ENCODE measurements around the gene TTI1. TPM values are rescaled to one million over a fixed set of nuclear protein-coding genes. Genes with fewer than 3 reads are reported as not detected.

The TTI1 gene
- total and polyA plus RNA-seq, 8 donors, result 3.1 to 27.2 (median 6.7) TPM

GRCh38 chr20:37986044-37986858 lies 47.0 kb downstream of the TTI1 start:
- Histone ChIP-seq H3K4me3 (no peak overlapping the region), H3K36me3 (peaks cover 0 to 35% (median 26%) of the 10 kb centered on the region in 4 donors), H3K27me3 (no peaks in the 10 kb centered on the region), H3K27ac (peak overlapping the region in 4 of 5 donors; percentile 69 to 79 (median 70)), H3K9me3 (no peaks in the 10 kb centered on the region), H3K4me1 (peaks cover 32 to 68% (median 56%) of the 10 kb centered on the region in 4 donors)
- 34 to 50% (median 40%) methylated on average over 9 of the region's 9 CpGs for WGBS, 5 donors
- intact Hi-C loops (cut with DNase I; ENCODE audit: low total_unique reads), result no loop called here
- TF ChIP-seq EP300 (IDR thresholded peaks at IDR 0.05), result no peak
- peak in 1 of 2 donors; percentile 40 for DNase-seq

- no peak overlapping the region for H3K4me3 ChIP-seq
- no peaks in the 10 kb centered on the region for H3K27me3 ChIP-seq
- peaks cover 18 to 48% (median 41%) of the 10 kb centered on the region in 4 donors for H3K4me1 ChIP-seq
- H3K36me3 ChIP-seq, result peaks cover 0 to 40% (median 35%) of the 10 kb centered on the region in 4 donors
- DNase-seq, result peak; percentile 40 to 59
- TF ChIP-seq POLR2A (IDR thresholded peaks at IDR 0.05) (no peak), POLR2AphosphoS5 (IDR thresholded peaks at IDR 0.05) (no peak), EP300 (IDR thresholded peaks at IDR 0.05) (no peak), CTCF (IDR thresholded peaks at IDR 0.05) (no peak)
- H3K9me3 ChIP-seq, result no peaks in the 10 kb centered on the region
- intact Hi-C loops (cut with DNase I; ENCODE audit: low total_unique reads), result no loop called here
- WGBS, 5 donors, result 51 to 80% (median 59%) methylated on average over 12 to 14 of the region's 14 CpGs
- H3K27ac ChIP-seq, result peak overlapping the region in 2 of 5 donors; percentile 14 to 22
Measured at GRCh38 chr20:37984018-37984785, 49.1 kb downstream of the TTI1 start.

GRCh38 chr20:37983286-37983685 lies 50.0 kb downstream of the TTI1 start:
- no peaks in the 10 kb centered on the region for H3K9me3 ChIP-seq
- DNase-seq, result no peak
- WGBS, 5 donors, result 80 to 88% (median 81%) methylated on average over 13 of the region's 13 CpGs
- peaks cover 18 to 40% (median 32%) of the 10 kb centered on the region in 4 donors for H3K4me1 ChIP-seq
- no peak overlapping the region for H3K4me3 ChIP-seq
- H3K36me3 ChIP-seq, result peaks cover 0 to 36% (median 32%) of the 10 kb centered on the region in 4 donors
- intact Hi-C loops (cut with DNase I; ENCODE audit: low total_unique reads), result no loop called here
- TF ChIP-seq CTCF (IDR thresholded peaks at IDR 0.05) (no peak), POLR2A (IDR thresholded peaks at IDR 0.05) (no peak)
- no peaks in the 10 kb centered on the region for H3K27me3 ChIP-seq
- no peak overlapping the region for H3K27ac ChIP-seq

GRCh38 chr20:37981568-37981967 lies 51.7 kb downstream of the TTI1 start:
- H3K27ac ChIP-seq, result no peak overlapping the region
- H3K9me3 ChIP-seq, result no peaks in the 10 kb centered on the region
- 95 to 98% (median 96%) methylated on average over 8 of the region's 8 CpGs for WGBS, 5 donors
- peaks cover 0 to 36% (median 28%) of the 10 kb centered on the region in 4 donors for H3K36me3 ChIP-seq
- DNase-seq, result no peak
- peaks cover 12 to 22% (median 17%) of the 10 kb centered on the region in 4 donors for H3K4me1 ChIP-seq
- TF ChIP-seq POLR2AphosphoS5 (IDR thresholded peaks at IDR 0.05) (no peak), CTCF (IDR thresholded peaks at IDR 0.05) (no peak), POLR2A (IDR thresholded peaks at IDR 0.05) (no peak), EP300 (IDR thresholded peaks at IDR 0.05) (no peak)
- intact Hi-C loops (cut with DNase I; ENCODE audit: low total_unique reads), result no loop called here
- H3K4me3 ChIP-seq, result no peak overlapping the region
- no peaks in the 10 kb centered on the region for H3K27me3 ChIP-seq

Data from stomach (tissue), 9 donors.